ENCODE data around the gene AIRE. TPM values are rescaled to one million over a fixed set of nuclear protein-coding genes. Genes with fewer than 3 reads are reported as not detected.
A peak's percentile ranks its signal among the peaks of the same experiment; 100 is the strongest.
"Not testable (repeated sequence)": the region's sequence is repeated elsewhere in the genome, so short reads cannot be mapped to it uniquely, and the experiment has no call there.

Gene AIRE
- total RNA-seq, 1 donor from 2014 or later = not detected

- DNase-seq (ENCODE audit: low read depth in 2 of 2) = no peak
Measured at GRCh38 chr21:44291078-44291935, 5.6 kb downstream of the AIRE start.

GRCh38 chr21:44291936-44292811 lies 6.5 kb downstream of the AIRE start:
- no peak for DNase-seq (ENCODE audit: low read depth in 2 of 2)

- DNase-seq (ENCODE audit: low read depth in 2 of 2) = no peak
Measured at GRCh38 chr21:44292812-44293195, 7.1 kb downstream of the AIRE start.

- DNase-seq (ENCODE audit: low read depth in 2 of 2) = no peak
Measured at GRCh38 chr21:44293551-44294231, 8.0 kb downstream of the AIRE start.

- peak in 1 of 2 donors; percentile 66 for DNase-seq (ENCODE audit: low read depth in 2 of 2)
Measured at GRCh38 chr21:44294391-44295162, 8.9 kb downstream of the AIRE start.

GRCh38 chr21:44295163-44295573 lies 9.5 kb downstream of the AIRE start:
- DNase-seq (ENCODE audit: low read depth in 2 of 2) = no peak

- DNase-seq (ENCODE audit: low read depth in 2 of 2) = no peak
Measured at GRCh38 chr21:44295646-44296045, 10.0 kb downstream of the AIRE start.

GRCh38 chr21:44296103-44296519 lies 10.4 kb downstream of the AIRE start:
- DNase-seq (ENCODE audit: low read depth in 2 of 2) = no peak

GRCh38 chr21:44296916-44297315 lies 11.2 kb downstream of the AIRE start:
- DNase-seq (ENCODE audit: low read depth in 2 of 2) = no peak

GRCh38 chr21:44297525-44298290 lies 12.0 kb downstream of the AIRE start:
- DNase-seq (ENCODE audit: low read depth in 2 of 2) = peak; percentile 86 to 87

- peak in 1 of 2 donors; percentile 32 for DNase-seq (ENCODE audit: low read depth in 2 of 2)
Measured at GRCh38 chr21:44298301-44298700, 12.6 kb downstream of the AIRE start.

- no peak for DNase-seq (ENCODE audit: low read depth in 2 of 2)
Measured at GRCh38 chr21:44299085-44299457, 13.4 kb downstream of the AIRE start.

- DNase-seq (ENCODE audit: low read depth in 2 of 2) = peak; percentile 47 to 51
Measured at GRCh38 chr21:44299458-44300261, 14.0 kb downstream of the AIRE start, which contains the start of gene PFKL. PFKL (plus strand) TSS chr21:44300053; CDS start chr21:44300106, 53 bp downstream.

- peak; percentile 43 to 53 for DNase-seq (ENCODE audit: low read depth in 2 of 2)
Measured at GRCh38 chr21:44300262-44300959, 14.7 kb downstream of the AIRE start.

GRCh38 chr21:44301141-44301540 lies 15.5 kb downstream of the AIRE start:
- DNase-seq (ENCODE audit: low read depth in 2 of 2) = no peak

GRCh38 chr21:44301961-44302406 lies 16.3 kb downstream of the AIRE start:
- no peak for DNase-seq (ENCODE audit: low read depth in 2 of 2)

- not testable (repeated sequence) for DNase-seq (ENCODE audit: low read depth in 2 of 2)
Measured at GRCh38 chr21:44302573-44303401, 17.1 kb downstream of the AIRE start.
